ENCODE results near the gene ANKRD53.

ANKRD53 gene, protein sequence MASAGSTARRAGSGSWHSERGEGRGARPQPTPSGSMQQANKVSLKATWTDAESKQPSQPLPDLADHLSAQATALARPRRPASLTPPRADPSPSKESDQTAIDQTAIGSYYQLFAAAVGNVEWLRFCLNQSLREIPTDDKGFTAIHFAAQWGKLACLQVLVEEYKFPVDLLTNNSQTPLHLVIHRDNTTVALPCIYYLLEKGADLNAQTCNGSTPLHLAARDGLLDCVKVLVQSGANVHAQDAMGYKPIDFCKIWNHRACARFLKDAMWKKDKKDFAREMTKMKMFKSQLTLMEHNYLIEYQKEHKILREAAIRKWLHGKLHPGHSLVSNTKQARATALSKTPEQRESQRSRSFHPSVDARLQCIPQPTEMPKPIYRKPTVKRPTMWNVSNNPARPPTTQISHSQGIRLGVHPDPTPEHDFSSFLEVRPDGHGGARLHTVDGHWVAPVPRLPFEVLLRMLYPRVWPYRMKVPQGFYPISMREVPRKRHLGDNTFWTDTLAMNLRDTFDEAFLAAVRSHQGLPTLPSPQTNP

DNA sequence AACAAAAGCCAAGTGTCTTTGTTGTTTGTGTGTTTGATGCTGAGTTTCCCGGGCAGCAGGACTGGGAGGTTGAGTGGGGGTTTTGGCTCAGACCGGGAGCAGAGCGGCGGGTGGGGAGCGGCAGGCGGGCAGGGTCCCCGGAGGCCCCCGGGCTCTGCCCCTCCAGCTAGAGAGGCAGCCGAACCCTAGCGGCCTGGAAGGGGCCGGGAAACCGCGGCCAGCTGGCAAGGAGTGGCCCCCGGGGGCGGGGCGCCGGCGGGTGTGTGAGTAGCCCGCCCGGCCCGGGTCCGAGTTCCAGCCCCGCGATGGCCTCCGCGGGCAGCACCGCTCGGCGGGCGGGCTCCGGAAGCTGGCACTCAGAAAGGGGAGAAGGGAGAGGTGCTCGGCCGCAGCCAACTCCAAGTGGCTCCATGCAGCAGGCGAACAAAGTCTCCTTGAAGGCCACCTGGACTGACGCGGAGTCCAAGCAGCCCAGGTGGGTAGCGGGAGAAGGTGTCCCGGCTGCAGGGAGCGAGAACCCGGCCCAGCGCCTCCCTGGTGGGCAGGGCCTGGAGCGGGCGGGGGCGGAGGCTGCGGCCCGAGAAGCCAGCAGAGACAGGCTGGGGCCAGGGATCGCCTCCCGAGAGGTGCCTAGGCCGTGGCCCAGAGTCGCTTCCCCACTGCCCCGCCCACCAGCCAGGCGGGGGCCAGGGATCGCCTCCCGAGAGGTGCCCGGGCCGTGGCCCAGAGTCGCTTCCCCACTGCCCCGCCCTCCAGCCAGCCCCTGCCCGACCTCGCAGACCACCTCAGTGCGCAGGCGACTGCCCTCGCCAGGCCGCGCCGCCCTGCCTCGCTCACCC is at the start of gene ANKRD53:
Gene ANKRD53 (plus strand): TSS at position 290 of the 839 bp plus-strand sequence. CDS start 16 bp downstream, at position 306.
- Mint-ChIP-seq H3K27ac (peak within 1 kb of the TSS; percentile 59), H3K4me3 (peak within 1 kb of the TSS; percentile 80), H3K4me1 (ENCODE audit: low read depth) (peaks cover 26% of the 10 kb centered on the region), H3K36me3 (ENCODE audit: low read depth) (peaks cover 5% of the 10 kb centered on the region), H3K9me3 (no peaks in the 10 kb centered on the region), H3K27me3 (peaks cover 4% of the 10 kb centered on the region)

GRCh38 chr2:70930371-70931329 is 47.8 kb upstream of the ANKRD53 start:
- Mint-ChIP-seq H3K27me3 (peaks cover 3% of the 10 kb centered on the region), H3K4me3 (no peak overlapping the region), H3K4me1 (ENCODE audit: low read depth) (no peaks in the 10 kb centered on the region), H3K36me3 (ENCODE audit: low read depth) (no peaks in the 10 kb centered on the region), H3K27ac (no peak overlapping the region), H3K9me3 (no peaks in the 10 kb centered on the region)

DNA sequence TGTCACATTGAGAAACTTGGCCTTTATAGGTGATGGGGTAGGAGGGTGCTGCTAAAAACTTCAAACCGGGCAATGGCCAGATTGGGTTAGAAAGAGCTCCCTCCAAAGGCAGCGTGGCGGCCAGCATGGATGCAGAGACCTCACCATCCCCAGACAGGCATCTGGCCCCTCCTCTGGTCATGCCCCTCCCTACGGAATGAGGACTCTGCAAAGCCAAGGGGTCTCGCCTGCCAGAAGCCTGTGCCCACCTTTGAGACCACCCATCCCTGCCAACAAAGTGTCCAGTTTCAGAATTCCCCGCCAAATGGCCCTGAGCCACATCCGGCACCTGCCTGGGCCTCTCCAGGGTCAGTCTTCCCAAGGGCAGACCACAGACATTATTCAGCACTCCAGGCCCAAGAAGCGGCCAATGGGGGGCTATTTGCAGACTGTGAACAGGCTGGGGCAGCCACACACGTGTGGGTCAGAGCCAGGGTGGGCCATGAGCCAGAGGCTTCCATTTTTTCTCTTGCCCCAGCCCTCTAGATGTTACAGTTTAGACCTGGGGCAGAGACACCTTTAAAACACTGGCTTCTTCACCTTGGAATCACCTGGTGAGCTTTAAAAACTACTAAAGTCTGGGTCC is 46.9 kb upstream of the ANKRD53 start:
- H3K27ac Mint-ChIP-seq = no peak overlapping the region
- no peaks in the 10 kb centered on the region for H3K9me3 Mint-ChIP-seq
- no peak overlapping the region for H3K4me3 Mint-ChIP-seq
- no peaks in the 10 kb centered on the region for H3K4me1 Mint-ChIP-seq (ENCODE audit: low read depth)
- H3K36me3 Mint-ChIP-seq (ENCODE audit: low read depth) = no peaks in the 10 kb centered on the region
- peaks cover 3% of the 10 kb centered on the region for H3K27me3 Mint-ChIP-seq

GRCh38 chr2:70932631-70933230 is 45.7 kb upstream of the ANKRD53 start:
- no peak overlapping the region for H3K27ac Mint-ChIP-seq
- no peaks in the 10 kb centered on the region for H3K36me3 Mint-ChIP-seq (ENCODE audit: low read depth)
- no peak overlapping the region for H3K4me3 Mint-ChIP-seq
- H3K4me1 Mint-ChIP-seq (ENCODE audit: low read depth) = no peaks in the 10 kb centered on the region
- peaks cover 3% of the 10 kb centered on the region for H3K27me3 Mint-ChIP-seq
- no peaks in the 10 kb centered on the region for H3K9me3 Mint-ChIP-seq

DNA sequence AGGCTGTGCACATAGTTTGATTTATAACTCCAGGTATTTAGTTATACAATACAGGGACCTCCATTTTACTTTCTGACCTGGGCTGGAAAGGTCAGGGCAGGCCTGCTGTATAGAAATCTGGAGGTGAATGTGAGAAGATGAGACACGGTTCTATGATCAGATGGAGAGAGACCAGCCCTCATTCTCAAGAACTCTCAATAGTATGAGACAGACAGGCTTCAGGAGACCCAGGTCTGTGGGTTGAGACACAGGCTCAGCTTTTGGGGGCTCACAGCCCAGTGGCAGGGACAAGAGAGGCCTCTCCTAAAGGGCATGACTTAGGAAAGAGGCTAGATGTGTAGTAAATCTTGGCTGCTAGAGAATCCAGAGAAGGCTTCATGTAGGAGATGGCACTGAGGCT is 43.4 kb upstream of the ANKRD53 start:
- no peaks in the 10 kb centered on the region for H3K9me3 Mint-ChIP-seq
- H3K4me3 Mint-ChIP-seq = no peak overlapping the region
- H3K36me3 Mint-ChIP-seq (ENCODE audit: low read depth) = no peaks in the 10 kb centered on the region
- H3K27me3 Mint-ChIP-seq = peaks cover 3% of the 10 kb centered on the region
- H3K27ac Mint-ChIP-seq = no peak overlapping the region
- H3K4me1 Mint-ChIP-seq (ENCODE audit: low read depth) = no peaks in the 10 kb centered on the region

GRCh38 chr2:70935468-70936164 is 42.8 kb upstream of the ANKRD53 start, which contains the start of gene ATP6V1B1:
Gene ATP6V1B1, plus strand, starts transcription at chr2:70935900. Its CDS starts 55 bp downstream, at chr2:70935955.
- no peak within 1 kb of the TSS for H3K4me3 Mint-ChIP-seq
- H3K27ac Mint-ChIP-seq = no peak within 1 kb of the TSS
- H3K27me3 Mint-ChIP-seq = peaks cover 7% of the 10 kb centered on the region
- H3K4me1 Mint-ChIP-seq (ENCODE audit: low read depth) = no peaks in the 10 kb centered on the region
- no peaks in the 10 kb centered on the region for H3K36me3 Mint-ChIP-seq (ENCODE audit: low read depth)
- H3K9me3 Mint-ChIP-seq = no peaks in the 10 kb centered on the region

DNA sequence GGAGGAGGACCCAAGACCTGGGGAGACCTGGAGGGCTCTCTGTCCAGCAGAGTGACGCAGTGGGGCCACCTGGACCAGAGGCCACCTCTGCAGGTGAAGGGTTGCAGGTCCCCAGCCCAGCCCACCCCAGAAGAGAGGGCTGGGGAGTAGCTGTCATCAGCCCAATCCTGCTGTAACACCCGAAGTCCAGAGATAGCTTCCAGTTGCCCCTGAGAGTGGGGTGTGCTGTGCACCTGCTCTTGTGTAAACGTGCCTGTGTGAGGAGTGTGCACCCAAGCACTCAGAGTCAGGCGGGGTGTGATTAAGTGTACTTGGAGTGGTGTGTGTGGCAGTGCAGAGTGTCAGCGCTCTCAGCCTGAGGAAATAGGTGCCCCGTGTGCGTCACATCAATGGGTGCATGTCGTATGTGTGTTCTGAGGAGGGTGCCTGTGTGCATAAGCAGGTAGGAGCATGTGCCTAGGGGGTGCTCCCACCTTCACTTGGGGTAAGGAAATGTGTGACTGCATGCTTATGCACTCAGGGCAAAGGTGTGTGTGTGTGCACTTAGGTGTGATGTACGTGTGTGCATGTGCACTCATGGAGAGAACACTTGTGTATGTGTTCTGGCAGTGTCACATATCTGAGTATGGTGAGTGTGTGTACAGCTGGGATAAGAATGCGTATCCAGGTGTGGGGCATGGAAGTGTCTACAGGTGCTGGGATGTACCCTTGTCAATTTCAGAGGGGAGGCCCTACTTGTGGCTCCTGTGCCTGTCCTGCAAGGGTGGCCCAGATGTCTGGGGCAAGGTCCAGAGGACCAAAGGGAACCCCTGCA is 42.1 kb upstream of the ANKRD53 start:
- Mint-ChIP-seq H3K27me3 (peaks cover 8% of the 10 kb centered on the region), H3K9me3 (no peaks in the 10 kb centered on the region), H3K36me3 (ENCODE audit: low read depth) (no peaks in the 10 kb centered on the region), H3K27ac (no peak overlapping the region), H3K4me3 (no peak overlapping the region), H3K4me1 (ENCODE audit: low read depth) (no peaks in the 10 kb centered on the region)

- Mint-ChIP-seq H3K9me3 (no peaks in the 10 kb centered on the region), H3K4me3 (no peak overlapping the region), H3K4me1 (ENCODE audit: low read depth) (no peaks in the 10 kb centered on the region), H3K36me3 (ENCODE audit: low read depth) (no peaks in the 10 kb centered on the region), H3K27ac (no peak overlapping the region), H3K27me3 (peaks cover 8% of the 10 kb centered on the region)
Measured at GRCh38 chr2:70936979-70937811, 41.2 kb upstream of the ANKRD53 start.

GRCh38 chr2:70937866-70938585 is 40.4 kb upstream of the ANKRD53 start:
- Mint-ChIP-seq H3K27me3 (peaks cover 8% of the 10 kb centered on the region), H3K9me3 (no peaks in the 10 kb centered on the region), H3K27ac (no peak overlapping the region), H3K4me3 (no peak overlapping the region), H3K4me1 (ENCODE audit: low read depth) (no peaks in the 10 kb centered on the region), H3K36me3 (ENCODE audit: low read depth) (no peaks in the 10 kb centered on the region)

GRCh38 chr2:70938586-70938950 is 39.9 kb upstream of the ANKRD53 start:
- no peak overlapping the region for H3K4me3 Mint-ChIP-seq
- no peaks in the 10 kb centered on the region for H3K9me3 Mint-ChIP-seq
- H3K4me1 Mint-ChIP-seq (ENCODE audit: low read depth) = no peaks in the 10 kb centered on the region
- no peak overlapping the region for H3K27ac Mint-ChIP-seq
- H3K36me3 Mint-ChIP-seq (ENCODE audit: low read depth) = no peaks in the 10 kb centered on the region
- H3K27me3 Mint-ChIP-seq = peaks cover 8% of the 10 kb centered on the region

DNA sequence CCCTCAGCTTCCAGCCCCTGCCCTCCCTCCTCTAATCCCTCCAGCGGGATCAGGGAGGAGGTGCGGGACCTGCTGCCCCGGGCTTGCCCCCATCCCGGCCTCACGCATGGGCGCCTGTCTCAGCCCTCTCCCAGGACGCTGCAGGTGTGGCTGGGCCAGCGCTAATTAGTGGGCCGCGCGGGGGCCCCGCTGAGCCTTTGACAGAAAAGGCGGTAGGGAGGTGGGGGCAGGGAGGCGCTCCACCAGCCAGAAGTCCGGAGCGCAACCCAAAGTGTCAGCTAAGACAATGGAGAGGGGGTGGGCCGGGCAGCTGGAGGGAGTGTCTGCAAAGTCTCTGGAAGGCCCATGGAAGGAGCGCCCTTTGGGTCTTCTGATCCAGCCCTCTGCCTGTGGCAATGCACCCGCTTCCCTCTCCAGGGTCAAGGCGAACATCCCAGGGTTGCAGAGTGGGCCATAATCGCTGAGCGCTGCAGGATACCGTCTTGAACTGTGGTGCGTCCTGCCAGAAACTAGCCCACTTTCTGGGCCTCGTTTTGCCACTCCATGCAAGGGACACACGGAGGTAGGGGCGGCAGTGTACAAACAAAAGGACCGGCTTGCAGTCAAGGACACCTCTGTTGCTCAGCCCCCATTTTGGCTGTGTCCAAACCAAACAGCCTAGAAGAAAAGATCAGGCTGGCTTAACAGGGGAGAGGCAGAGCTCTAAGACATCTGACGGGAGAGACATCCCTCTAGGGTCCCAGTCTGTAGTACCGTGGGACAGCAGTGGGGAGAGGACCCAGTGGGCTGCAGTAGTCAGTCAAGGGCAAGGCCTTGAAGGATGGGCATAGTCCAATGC is 39.2 kb upstream of the ANKRD53 start:
- Mint-ChIP-seq H3K4me3 (no peak overlapping the region), H3K9me3 (no peaks in the 10 kb centered on the region), H3K4me1 (ENCODE audit: low read depth) (no peaks in the 10 kb centered on the region), H3K36me3 (ENCODE audit: low read depth) (no peaks in the 10 kb centered on the region), H3K27me3 (peaks cover 12% of the 10 kb centered on the region), H3K27ac (no peak overlapping the region)
